Ishikawa (cell line): ENCODE data around the gene PIEZO2.

Experiments
- CREB1 ChIP-seq: IDR thresholded peaks from 2 replicates; pipeline ENCODE4 v1.6.1; 2012; ENCODE audit warnings: low read depth
- EP300 ChIP-seq: IDR thresholded peaks from 2 replicates; pipeline ENCODE4 v1.6.1; 2012; ENCODE audit warnings: borderline replicate concordance
- NFIC ChIP-seq: IDR thresholded peaks from 2 replicates; pipeline ENCODE4 v1.6.1; 2012
- TAF1 ChIP-seq: IDR thresholded peaks from 2 replicates; pipeline ENCODE4 v1.6.1; 2012; ENCODE audit warnings: low read depth, mild to moderate bottlenecking
- YY1 ChIP-seq: IDR thresholded peaks from 2 replicates; pipeline ENCODE4 v1.6.1; 2012; ENCODE audit warnings: low read depth
- TF ChIP-seq, protein P1 (sequence below): IDR thresholded peaks from 2 replicates; pipeline ENCODE4 v1.6.1; 2012; ENCODE audit warnings: low read depth, mild to moderate bottlenecking
- TF ChIP-seq, protein P2 (sequence below): IDR thresholded peaks from 2 replicates; pipeline ENCODE4 v1.6.1; 2012

DNA sequence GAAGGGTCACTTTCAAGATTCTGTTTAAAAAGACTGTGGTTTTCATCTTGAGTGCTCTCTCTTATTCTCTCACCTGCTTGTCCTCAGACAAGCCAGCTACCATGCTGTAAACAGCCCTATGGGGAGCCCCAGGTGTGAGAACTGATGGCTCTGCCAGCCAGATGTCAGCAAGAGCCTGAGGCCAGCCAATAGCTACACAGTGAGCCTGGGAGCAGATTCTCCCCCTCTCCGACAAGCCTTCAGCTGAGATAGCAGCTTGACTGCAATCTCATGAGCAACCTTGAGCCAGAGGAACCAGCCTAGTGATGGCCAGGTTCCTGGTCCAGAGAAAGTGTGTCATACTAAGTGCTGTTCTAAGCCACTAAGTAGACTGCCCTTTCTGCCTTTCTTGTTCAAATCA lies 351.5 kb downstream of the PIEZO2 start:
- TF ChIP-seq CREB1 = no peak
- TF ChIP-seq NFIC = no peak
- TF ChIP-seq, protein P1, sequence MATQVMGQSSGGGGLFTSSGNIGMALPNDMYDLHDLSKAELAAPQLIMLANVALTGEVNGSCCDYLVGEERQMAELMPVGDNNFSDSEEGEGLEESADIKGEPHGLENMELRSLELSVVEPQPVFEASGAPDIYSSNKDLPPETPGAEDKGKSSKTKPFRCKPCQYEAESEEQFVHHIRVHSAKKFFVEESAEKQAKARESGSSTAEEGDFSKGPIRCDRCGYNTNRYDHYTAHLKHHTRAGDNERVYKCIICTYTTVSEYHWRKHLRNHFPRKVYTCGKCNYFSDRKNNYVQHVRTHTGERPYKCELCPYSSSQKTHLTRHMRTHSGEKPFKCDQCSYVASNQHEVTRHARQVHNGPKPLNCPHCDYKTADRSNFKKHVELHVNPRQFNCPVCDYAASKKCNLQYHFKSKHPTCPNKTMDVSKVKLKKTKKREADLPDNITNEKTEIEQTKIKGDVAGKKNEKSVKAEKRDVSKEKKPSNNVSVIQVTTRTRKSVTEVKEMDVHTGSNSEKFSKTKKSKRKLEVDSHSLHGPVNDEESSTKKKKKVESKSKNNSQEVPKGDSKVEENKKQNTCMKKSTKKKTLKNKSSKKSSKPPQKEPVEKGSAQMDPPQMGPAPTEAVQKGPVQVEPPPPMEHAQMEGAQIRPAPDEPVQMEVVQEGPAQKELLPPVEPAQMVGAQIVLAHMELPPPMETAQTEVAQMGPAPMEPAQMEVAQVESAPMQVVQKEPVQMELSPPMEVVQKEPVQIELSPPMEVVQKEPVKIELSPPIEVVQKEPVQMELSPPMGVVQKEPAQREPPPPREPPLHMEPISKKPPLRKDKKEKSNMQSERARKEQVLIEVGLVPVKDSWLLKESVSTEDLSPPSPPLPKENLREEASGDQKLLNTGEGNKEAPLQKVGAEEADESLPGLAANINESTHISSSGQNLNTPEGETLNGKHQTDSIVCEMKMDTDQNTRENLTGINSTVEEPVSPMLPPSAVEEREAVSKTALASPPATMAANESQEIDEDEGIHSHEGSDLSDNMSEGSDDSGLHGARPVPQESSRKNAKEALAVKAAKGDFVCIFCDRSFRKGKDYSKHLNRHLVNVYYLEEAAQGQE = no peak
- TF ChIP-seq EP300 = no peak
- TF ChIP-seq, protein P2, sequence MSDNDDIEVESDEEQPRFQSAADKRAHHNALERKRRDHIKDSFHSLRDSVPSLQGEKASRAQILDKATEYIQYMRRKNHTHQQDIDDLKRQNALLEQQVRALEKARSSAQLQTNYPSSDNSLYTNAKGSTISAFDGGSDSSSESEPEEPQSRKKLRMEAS = no peak
- TF ChIP-seq YY1 = no peak
- TF ChIP-seq TAF1 = no peak
